Testis (tissue), 3 donors: ENCODE measurements around the gene DHODH. TPM values are rescaled to one million over a fixed set of nuclear protein-coding genes. Genes with fewer than 3 reads are reported as not detected.

Source experiments
- DNase-seq: peaks from one replicate; pipeline ENCODE4 v3.0.0-alpha.2; 2019
- H3K27ac ChIP-seq, 2 donors: fragments of 200-600 bp; sonication (generic); one replicate each; pipeline ENCODE4 v1.5.1; 2019
- H3K27me3 ChIP-seq: fragments of 200-600 bp; sonication (generic); one replicate; pipeline ENCODE4 v1.5.1; 2019
- H3K36me3 ChIP-seq: fragments of 200-600 bp; sonication (generic); one replicate; pipeline ENCODE4 v1.5.1; 2017; ENCODE audit warnings: low read depth; ENCODE audit errors: missing control alignments
- H3K4me1 ChIP-seq: fragments of 200-600 bp; sonication (generic); one replicate; pipeline ENCODE4 v1.5.1; 2019
- H3K4me3 ChIP-seq, 2 donors: fragments of 200-600 bp; sonication (generic); one replicate each; pipeline ENCODE4 v1.5.1; 2017 to 2019
- H3K9me3 ChIP-seq: fragments of 200-600 bp; sonication (generic); one replicate; pipeline ENCODE4 v1.5.1; 2017
- CTCF ChIP-seq, 3 experiments: fragments of 450-650 bp in 2 of 3; fragments of 200-600 bp in 1 of 3; sonication (generic) in 1 of 3; IDR thresholded peaks; one replicate each; pipeline ENCODE4 v1.5.1; 2016 to 2019; ENCODE audit warnings: antibody characterized with exemption in 3 of 3, mild to moderate bottlenecking in 2 of 3, moderate library complexity in 1 of 3
- POLR2A ChIP-seq: fragments of 450-650 bp; IDR thresholded peaks from one replicate; pipeline ENCODE4 v1.6.1; 2017; ENCODE audit warnings: antibody characterized with exemption, mild to moderate bottlenecking, moderate library complexity
- WGBS, 2 donors: methylation state at CpG; one replicate each; pipeline ENCODE4 v1.1.5; 2018; 5-methylcytosine and 5-hydroxymethylcytosine counted together
- intact Hi-C: fragments of 100-400 bp; cut with DNase I; formaldehyde crosslinking; loops from one replicate; pipeline ENCODE4 v1.15.1; 2023; ENCODE audit warnings: low total_unique reads
- polyA plus RNA-seq: library from polyadenylated mRNA; stranded (reverse); fragments of 350-450 nt; fragmentation: Illumina TruSeq; extraction: RNeasy Lipid Tissue Mini Kit (QIAGEN cat#74804); gene quantifications from one replicate; pipeline ENCODE4 v1.2.3, GENCODE V29; 2014; ENCODE audit warnings: low read depth, low replicate concordance; ENCODE audit not compliant: insufficient read depth
- total RNA-seq, 2 donors: library from RNA; depleted of rRNA; stranded (reverse); fragments of >200 nt; gene quantifications; one replicate each; pipeline ENCODE4 v1.2.3, GENCODE V29; 2016

The DHODH gene
- total and polyA plus RNA-seq, 3 donors from 2014 or later = 7.8 to 11.4 (median 9.1) TPM

- intact Hi-C loops = no loop called here
- H3K36me3 ChIP-seq = no peaks in the 10 kb centered on the region
- H3K27ac ChIP-seq = no peak overlapping the region
- no peak overlapping the region for H3K4me3 ChIP-seq
- TF ChIP-seq CTCF (IDR thresholded peaks at IDR 0.05) (peak in 2 of 3 experiments; percentile 23 to 28), POLR2A (no peak)
- H3K4me1 ChIP-seq = no peaks in the 10 kb centered on the region
- DNase-seq = no peak
- H3K27me3 ChIP-seq = no peaks in the 10 kb centered on the region
- no peaks in the 10 kb centered on the region for H3K9me3 ChIP-seq
- WGBS, 2 donors = 75 to 85% methylated on average over 5 to 15 of the region's 15 CpGs
Observed at GRCh38 chr16:72021043-72021442, 12.5 kb downstream of the DHODH start.

GRCh38 chr16:72022127-72022526 is 13.6 kb downstream of the DHODH start:
- Histone ChIP-seq H3K4me3 (no peak overlapping the region), H3K27me3 (no peaks in the 10 kb centered on the region), H3K9me3 (no peaks in the 10 kb centered on the region), H3K36me3 (no peaks in the 10 kb centered on the region), H3K4me1 (no peaks in the 10 kb centered on the region), H3K27ac (no peak overlapping the region)
- no peak for DNase-seq
- WGBS, 2 donors = 92 to 97% methylated on average over 13 of the region's 13 CpGs
- intact Hi-C loops = no loop called here
- TF ChIP-seq CTCF (IDR thresholded peaks at IDR 0.05) = no peak
- no peak for TF ChIP-seq POLR2A

GRCh38 chr16:72023962-72024361 is 15.4 kb downstream of the DHODH start:
- no peaks in the 10 kb centered on the region for H3K36me3 ChIP-seq
- H3K4me1 ChIP-seq = no peaks in the 10 kb centered on the region
- no peak for DNase-seq
- no peak overlapping the region for H3K27ac ChIP-seq
- no peak overlapping the region for H3K4me3 ChIP-seq
- 85 to 90% methylated on average over 10 of the region's 10 CpGs for WGBS, 2 donors
- no peak for TF ChIP-seq CTCF (IDR thresholded peaks at IDR 0.05)
- no peak for TF ChIP-seq POLR2A
- H3K9me3 ChIP-seq = no peaks in the 10 kb centered on the region
- intact Hi-C loops = no loop called here
- no peaks in the 10 kb centered on the region for H3K27me3 ChIP-seq

- intact Hi-C loops = no loop called here
- H3K4me1 ChIP-seq = peaks cover 2% of the 10 kb centered on the region
- TF ChIP-seq POLR2A = no peak
- H3K27ac ChIP-seq = no peak overlapping the region
- DNase-seq = no peak
- 70 to 83% methylated on average over 6 of the region's 6 CpGs for WGBS, 2 donors
- H3K27me3 ChIP-seq = no peaks in the 10 kb centered on the region
- no peak overlapping the region for H3K4me3 ChIP-seq
- H3K36me3 ChIP-seq = no peaks in the 10 kb centered on the region
- no peaks in the 10 kb centered on the region for H3K9me3 ChIP-seq
Observed at GRCh38 chr16:72024862-72025382, 16.4 kb downstream of the DHODH start.

- no peak for DNase-seq
- Histone ChIP-seq H3K36me3 (no peaks in the 10 kb centered on the region), H3K4me1 (peaks cover 5% of the 10 kb centered on the region), H3K27ac (no peak overlapping the region), H3K27me3 (no peaks in the 10 kb centered on the region), H3K4me3 (no peak overlapping the region), H3K9me3 (no peaks in the 10 kb centered on the region)
- TF ChIP-seq POLR2A = no peak
- TF ChIP-seq CTCF (IDR thresholded peaks at IDR 0.05) = no peak
- intact Hi-C loops = no loop called here
- 79 to 92% methylated on average over 19 of the region's 19 CpGs for WGBS, 2 donors
Observed at GRCh38 chr16:72025404-72026114, 17.0 kb downstream of the DHODH start.
